Keratinocyte (primary cell): ENCODE data around the gene PRKN. TPM values are rescaled to one million over a fixed set of nuclear protein-coding genes. Genes with fewer than 3 reads are reported as not detected.

Experiments used
- DNase-seq: peaks from one replicate; pipeline ENCODE4 v3.0.0-alpha.2; 2011; ENCODE audit warnings: low read depth, missing footprints, low spot score
- FAIRE-seq: peaks from 2 replicates; lab custom pipeline; 2011; peaks lifted over from hg19 to GRCh38; lab: Jason Lieb, UNC
- H2AFZ ChIP-seq: 2 replicates; pipeline ENCODE4 v1.6.0; 2012; ENCODE audit warnings: low read length, control low read depth, inconsistent platforms; ENCODE audit not compliant: control insufficient read depth
- H3K27ac ChIP-seq: 2 replicates; pipeline ENCODE4 v1.5.1; 2011; ENCODE audit warnings: low read length; ENCODE audit not compliant: control insufficient read depth, insufficient read depth
- H3K27me3 ChIP-seq: 3 replicates; pipeline ENCODE4 v1.6.0; 2011; ENCODE audit warnings: low read length; ENCODE audit not compliant: control insufficient read depth, insufficient read depth; ENCODE audit errors: extremely low read depth
- H3K36me3 ChIP-seq, 2 experiments: 2 replicates in 1 of 2; 3 replicates in 1 of 2; pipeline ENCODE4 v1.5.1; 2011; ENCODE audit warnings: low read length in 2 of 2, mild to moderate bottlenecking in 1 of 2; ENCODE audit not compliant: control insufficient read depth in 2 of 2, insufficient read depth in 2 of 2; ENCODE audit errors: extremely low read depth in 1 of 2
- H3K4me1 ChIP-seq: 3 replicates; pipeline ENCODE4 v1.5.1; 2011; ENCODE audit warnings: low read length; ENCODE audit not compliant: control insufficient read depth, insufficient read depth; ENCODE audit errors: extremely low read depth
- H3K4me2 ChIP-seq: 3 replicates; pipeline ENCODE4 v1.6.0; 2011; ENCODE audit warnings: low read depth, low read length; ENCODE audit not compliant: control insufficient read depth, insufficient read depth; ENCODE audit errors: extremely low read depth
- H3K4me3 ChIP-seq, 3 experiments: fragments of 200-600 bp in 1 of 3; sonication (generic) in 1 of 3; 2 replicates in 2 of 3; 3 replicates in 1 of 3; pipeline ENCODE4 v1.5.1; 2011 to 2016; ENCODE audit warnings: low read length in 3 of 3, mild to moderate bottlenecking in 3 of 3, control low read depth in 2 of 3, inconsistent platforms in 1 of 3, low read depth in 1 of 3, mixed read lengths in 1 of 3, mixed run types in 1 of 3, moderate library complexity in 1 of 3; ENCODE audit not compliant: control insufficient read depth in 2 of 3, insufficient read depth in 2 of 3; ENCODE audit errors: extremely low read depth in 1 of 3
- H3K79me2 ChIP-seq: 2 replicates; pipeline ENCODE4 v1.6.0; 2012; ENCODE audit warnings: low read length; ENCODE audit not compliant: control insufficient read depth, insufficient read depth
- H3K9ac ChIP-seq: 3 replicates; pipeline ENCODE4 v1.6.0; 2011; ENCODE audit warnings: low read length; ENCODE audit not compliant: control insufficient read depth, insufficient read depth; ENCODE audit errors: extremely low read depth
- H3K9me1 ChIP-seq: 3 replicates; pipeline ENCODE4 v1.6.0; 2011; ENCODE audit warnings: low read length; ENCODE audit not compliant: control insufficient read depth, insufficient read depth; ENCODE audit errors: extremely low read depth
- H3K9me3 ChIP-seq: 2 replicates; pipeline ENCODE4 v1.5.1; 2012; ENCODE audit warnings: low read depth, low read length; ENCODE audit not compliant: control insufficient read depth
- H4K20me1 ChIP-seq: 3 replicates; pipeline ENCODE4 v1.6.0; 2011; ENCODE audit warnings: low read length; ENCODE audit not compliant: control insufficient read depth, insufficient read depth; ENCODE audit errors: extremely low read depth
- CTCF ChIP-seq, 3 experiments: IDR thresholded peaks in 1 of 3; conservative IDR thresholded peaks in 1 of 3; optimal IDR thresholded peaks in 1 of 3; 2 replicates in 2 of 3; 3 replicates in 1 of 3; pipeline versions ENCODE3 to v1.5.1; 2011; ENCODE audit warnings: low read length in 3 of 3, mild to moderate bottlenecking in 3 of 3, moderate library complexity in 2 of 3, control low read depth in 1 of 3, inconsistent platforms in 1 of 3; ENCODE audit not compliant: insufficient read depth in 2 of 3; ENCODE audit errors: extremely low read depth in 1 of 3
- EZH2 ChIP-seq: IDR thresholded peaks from one replicate; pipeline ENCODE4 v1.6.1; 2012; ENCODE audit warnings: inconsistent platforms, mild to moderate bottlenecking, low read length, moderate library complexity
- dilution Hi-C: fragments of 300-500 bp; cut with MboI; formaldehyde crosslinking; loops from one replicate; pipeline ENCODE4 v1.7.0; 2020; ENCODE audit warnings: low sequenced_read_pairs; ENCODE audit not compliant: extremely low pct_ligation_motif_present
- polyA plus RNA-seq, 5 experiments: library from polyadenylated mRNA; depleted of rRNA in 3 of 5; stranded (reverse) in 3 of 5; stranded (forward) in 1 of 5; unstranded in 1 of 5; fragments of >200 nt; gene quantifications; 1 replicate in 1 of 5; 2 replicates in 3 of 5; 3 replicates in 1 of 5; pipeline versions ENCODE4 v1.2.1 to v1.2.3, GENCODE V29; 2011 to 2012; ENCODE audit warnings: missing spikeins in 2 of 5, low read depth in 1 of 5, low replicate concordance in 1 of 5

Gene PRKN
- polyA plus RNA-seq, 1 donor (not counting 4 experiments of a cell fraction or from before 2014, with no cell fraction given) = 0.67 TPM

- H3K4me3 ChIP-seq = no peak overlapping the region
- no peak overlapping the region for H3K4me2 ChIP-seq
- H3K4me1 ChIP-seq = no peaks in the 10 kb centered on the region
- FAIRE-seq (no peak), DNase-seq (no peak)
- H3K36me3 ChIP-seq = no peaks in the 10 kb centered on the region
- dilution Hi-C loops = no loop called here
- H3K27ac ChIP-seq = no peak overlapping the region
- no peaks in the 10 kb centered on the region for H3K79me2 ChIP-seq
- no peak overlapping the region for H2AFZ ChIP-seq
- TF ChIP-seq CTCF (optimal IDR thresholded peaks at IDR 0.05 in 1 of 3, IDR thresholded peaks at IDR 0.05 in 1 of 3, conservative IDR thresholded peaks at IDR 0.05 in 1 of 3; ENCODE audit: extremely low read depth in 1 of 3, insufficient read depth in 2 of 3, low read length in 3 of 3) = no peak
- TF ChIP-seq EZH2 = no peak
- no peak overlapping the region for H3K9ac ChIP-seq
- H3K27me3 ChIP-seq = no peaks in the 10 kb centered on the region
- H4K20me1 ChIP-seq = no peaks in the 10 kb centered on the region
- no peaks in the 10 kb centered on the region for H3K9me1 ChIP-seq
- no peaks in the 10 kb centered on the region for H3K9me3 ChIP-seq
Observed at GRCh38 chr6:161804838-161805237, 922.7 kb downstream of the PRKN start.

GRCh38 chr6:161803131-161803530 lies 924.4 kb downstream of the PRKN start:
- DNase-seq (no peak), FAIRE-seq (no peak)
- TF ChIP-seq CTCF (optimal IDR thresholded peaks at IDR 0.05 in 1 of 3, IDR thresholded peaks at IDR 0.05 in 1 of 3, conservative IDR thresholded peaks at IDR 0.05 in 1 of 3; ENCODE audit: extremely low read depth in 1 of 3, insufficient read depth in 2 of 3, low read length in 3 of 3) = no peak
- no peak for TF ChIP-seq EZH2
- no peaks in the 10 kb centered on the region for H3K79me2 ChIP-seq
- H3K27me3 ChIP-seq = no peaks in the 10 kb centered on the region
- no peak overlapping the region for H3K4me2 ChIP-seq
- no peak overlapping the region for H3K9ac ChIP-seq
- no peak overlapping the region for H2AFZ ChIP-seq
- dilution Hi-C loops = no loop called here
- H3K4me1 ChIP-seq = no peaks in the 10 kb centered on the region
- H3K4me3 ChIP-seq = no peak overlapping the region
- no peaks in the 10 kb centered on the region for H3K9me1 ChIP-seq
- H3K27ac ChIP-seq = no peak overlapping the region
- H3K36me3 ChIP-seq = no peaks in the 10 kb centered on the region
- no peaks in the 10 kb centered on the region for H3K9me3 ChIP-seq
- no peaks in the 10 kb centered on the region for H4K20me1 ChIP-seq
